NCI-H526 (cell line): ENCODE measurements around the gene RAB28.

Source experiments
- DNase-seq, 2 experiments: peaks; one replicate each; lab custom pipeline; 2025; lab: John Stamatoyannopoulos, UW

RAB28 gene

GRCh38 chr4:13509442-13509841, 25.3 kb upstream of the RAB28 start:
- no peak for DNase-seq

GRCh38 chr4:13504374-13504773, 20.2 kb upstream of the RAB28 start:
- no peak for DNase-seq

- no peak for DNase-seq
These were observed 14.3 kb upstream of the RAB28 start for GRCh38 chr4:13498469-13498868.

- DNase-seq, result no peak
These were observed 12.5 kb upstream of the RAB28 start for GRCh38 chr4:13496605-13497004.

- no peak for DNase-seq
These were observed 11.6 kb upstream of the RAB28 start for GRCh38 chr4:13495753-13496152.

- no peak for DNase-seq
These were observed 9.7 kb upstream of the RAB28 start for GRCh38 chr4:13493793-13494192.

GRCh38 chr4:13492747-13493146, 8.6 kb upstream of the RAB28 start:
- DNase-seq, result no peak

- peak; percentile 38 to 62 for DNase-seq
These were observed 645 bp upstream of the RAB28 start for GRCh38 chr4:13484749-13485221.

DNA sequence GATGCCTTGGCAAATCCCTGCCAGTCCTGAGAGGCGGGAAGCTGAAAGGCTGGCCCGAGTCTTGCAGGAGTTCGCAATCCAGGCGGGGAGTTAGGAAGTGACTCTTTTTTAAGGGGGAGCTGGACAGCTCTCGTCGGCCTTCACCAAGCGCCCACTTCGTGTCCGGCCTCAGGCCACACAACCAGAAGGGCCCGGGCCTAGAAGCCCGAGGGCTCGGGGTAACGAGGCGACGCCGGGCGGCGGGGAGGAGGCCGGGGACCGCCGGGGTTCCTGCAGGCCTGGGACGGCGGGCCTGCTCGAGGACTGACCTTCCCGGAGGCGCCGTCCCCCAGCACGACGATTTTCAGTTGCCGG, 395 bp downstream of the RAB28 start:
- DNase-seq, result no peak

- DNase-seq, result peak; percentile 18 to 61
These were observed 888 bp downstream of the RAB28 start for GRCh38 chr4:13483136-13483767.

- no peak for DNase-seq
These were observed 2.6 kb downstream of the RAB28 start for GRCh38 chr4:13481569-13481968.

DNA sequence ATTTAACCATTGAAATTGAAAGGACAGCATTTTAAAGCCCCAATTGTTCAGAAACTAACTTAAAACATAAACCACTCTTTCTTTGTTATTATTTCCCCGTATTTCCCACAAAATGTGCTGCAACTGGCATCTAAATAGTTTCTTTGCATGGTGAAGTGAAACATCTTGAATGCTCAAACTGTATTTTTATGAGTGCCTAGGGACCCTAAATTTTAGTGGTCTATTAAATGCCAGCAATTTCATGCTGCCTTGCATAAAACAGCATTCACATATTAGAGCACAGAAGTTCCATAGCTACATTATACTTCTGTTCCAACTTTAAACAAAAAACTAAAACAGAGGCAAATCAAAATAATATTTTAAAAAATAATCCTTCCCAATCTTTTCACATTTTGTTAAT, 5.4 kb downstream of the RAB28 start:
- DNase-seq, result no peak

- no peak for DNase-seq
These were observed 6.0 kb downstream of the RAB28 start for GRCh38 chr4:13478131-13478530.

GRCh38 chr4:13476915-13477314, 7.2 kb downstream of the RAB28 start:
- no peak for DNase-seq

GRCh38 chr4:13476152-13476551, 8.0 kb downstream of the RAB28 start:
- no peak for DNase-seq

DNA sequence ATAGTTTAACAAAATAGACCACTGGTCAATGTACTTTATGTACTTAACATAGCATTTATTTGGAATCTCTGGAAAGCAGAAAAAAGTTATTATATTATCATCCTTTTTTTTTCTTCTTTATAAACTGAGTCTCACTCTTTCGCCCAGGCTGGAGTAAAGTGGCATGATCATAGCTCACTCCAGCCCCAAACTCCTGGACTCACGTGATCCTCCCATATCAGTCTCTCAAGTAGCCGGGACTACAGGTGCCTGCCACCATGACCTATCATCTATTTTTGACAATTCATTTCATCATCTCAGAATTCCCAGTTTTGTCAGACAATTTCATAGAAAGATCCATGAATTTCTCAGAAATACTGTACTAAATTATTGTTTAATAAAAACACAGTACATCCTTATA, 12.7 kb downstream of the RAB28 start:
- DNase-seq, result no peak

DNA sequence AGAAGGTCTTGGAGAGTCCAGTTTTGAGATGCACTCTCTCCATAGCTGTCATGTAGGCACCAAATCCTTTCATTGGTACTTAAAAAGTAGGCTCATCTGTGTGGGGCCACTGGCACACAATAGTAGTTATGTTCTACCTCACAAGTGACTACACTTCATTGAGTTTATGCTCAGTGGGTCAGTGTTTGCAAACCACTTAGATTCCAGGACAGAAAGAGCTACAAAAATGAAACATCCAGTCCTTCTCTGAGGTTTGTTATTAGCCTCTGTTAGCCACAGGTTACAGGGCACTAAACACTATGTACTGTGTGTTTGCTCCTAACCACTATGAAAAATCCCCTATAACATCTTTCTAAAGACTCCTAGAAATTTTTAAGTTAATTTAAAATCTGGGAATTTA, 13.8 kb downstream of the RAB28 start:
- DNase-seq, result no peak

DNA sequence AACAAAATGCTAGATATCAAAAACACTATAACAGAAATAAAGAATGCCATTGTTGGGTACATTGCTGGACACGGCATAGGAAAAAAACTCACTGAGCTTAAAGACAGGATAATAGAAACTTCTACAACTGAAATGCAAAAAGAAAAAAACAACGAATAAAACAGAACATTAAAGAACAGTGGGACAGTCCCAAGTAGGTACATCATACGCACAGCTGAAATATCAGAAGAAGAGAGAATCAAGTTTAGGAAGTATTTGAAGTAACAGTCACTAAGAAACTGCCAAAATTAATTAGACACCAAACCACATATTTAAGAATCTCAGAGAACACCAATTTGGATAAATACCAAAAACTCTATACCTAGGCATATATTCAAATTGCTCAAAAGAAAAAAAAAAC, 19.2 kb downstream of the RAB28 start:
- DNase-seq, result no peak

GRCh38 chr4:13464543-13464942, 19.6 kb downstream of the RAB28 start:
- no peak for DNase-seq

DNA sequence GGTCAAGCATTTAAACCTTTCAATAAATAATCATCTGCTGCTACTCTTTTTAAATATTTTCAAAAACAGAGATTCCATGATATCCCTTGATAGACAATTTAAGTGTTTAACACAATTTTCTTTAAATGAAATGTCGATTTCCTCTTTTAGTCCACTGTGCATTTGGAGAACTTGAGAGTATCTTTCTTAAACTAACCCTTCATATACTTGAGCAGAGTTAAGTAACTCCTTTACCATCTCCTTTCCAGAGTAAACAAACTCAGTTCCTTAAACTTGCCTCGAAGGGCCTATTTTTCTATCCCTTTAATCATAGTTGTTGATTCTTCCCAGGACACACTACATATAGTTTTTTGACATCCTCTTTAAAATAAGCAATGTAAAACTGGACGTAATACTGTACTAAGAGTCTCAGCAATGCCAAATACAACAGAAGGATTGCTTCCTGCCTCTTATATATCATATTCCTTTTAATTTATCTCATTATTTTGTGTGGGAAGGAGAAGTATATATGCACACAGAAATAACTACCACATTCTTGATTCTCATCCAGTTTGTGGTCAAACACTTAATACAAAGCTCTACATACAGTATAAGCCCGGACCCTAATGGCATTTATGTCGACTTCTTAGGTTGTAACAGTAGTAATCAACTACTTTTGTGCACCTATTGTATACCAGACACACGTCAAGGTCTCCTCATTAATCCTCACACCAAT, 22.8 kb downstream of the RAB28 start:
- DNase-seq, result no peak

DNA sequence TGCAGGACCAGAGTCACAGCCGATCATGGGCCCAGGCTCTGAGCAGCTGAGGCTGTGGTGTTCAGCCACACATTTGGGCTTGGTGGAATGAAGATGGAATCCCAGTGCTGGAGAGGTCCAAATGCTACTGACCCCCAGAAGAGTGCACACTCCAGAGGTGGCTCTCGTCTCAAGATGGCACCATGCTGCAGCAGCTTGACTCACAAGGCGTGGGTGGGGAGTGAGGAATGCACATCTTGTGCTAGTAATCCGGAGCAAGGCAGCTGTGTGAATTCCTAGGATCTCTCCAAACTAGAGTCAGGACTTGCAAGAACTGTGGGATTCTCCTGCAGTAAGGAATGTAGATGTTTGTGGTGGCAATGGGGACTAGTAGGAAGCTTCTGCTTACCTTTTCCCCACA, 28.7 kb downstream of the RAB28 start:
- no peak for DNase-seq

- no peak for DNase-seq
These were observed 29.4 kb downstream of the RAB28 start for GRCh38 chr4:13454786-13455185.

DNA sequence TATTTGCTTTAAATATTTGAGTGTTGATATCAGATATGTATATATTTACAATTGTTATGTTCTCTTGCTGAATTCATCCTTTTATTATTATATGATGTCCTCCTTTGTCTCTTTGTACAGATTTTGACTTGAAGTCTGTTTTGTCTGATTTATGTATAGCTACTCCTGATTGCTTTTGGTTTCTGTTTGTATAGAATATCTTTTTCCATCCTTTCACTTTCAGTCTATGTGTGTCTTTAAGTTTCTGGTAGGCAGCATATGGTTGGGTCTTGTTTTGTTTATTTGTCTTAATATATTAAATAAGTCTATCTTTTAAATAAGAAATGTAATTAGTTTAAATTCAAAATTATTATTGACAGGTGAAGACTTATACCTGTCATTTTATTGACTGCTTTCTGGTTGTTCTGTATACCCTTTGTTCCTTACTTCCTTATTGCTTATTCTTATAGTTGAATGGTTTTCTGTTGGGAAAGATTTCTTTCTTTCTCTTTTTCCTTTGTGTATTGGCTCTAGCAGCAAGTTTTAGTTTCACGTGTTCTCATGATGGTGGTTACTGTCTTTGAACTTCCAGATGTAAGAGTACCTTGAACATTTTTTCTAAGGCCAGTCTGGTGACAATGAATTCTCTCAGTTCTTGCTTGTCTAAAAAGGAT, 31.1 kb downstream of the RAB28 start:
- DNase-seq, result no peak
